Activated T-cell treated with anti-CD3 and anti-CD28 coated beads, Interleukin-2, amount 50 U/mL, for 48 hours (primary cell): ENCODE data around the gene TCP11L2.
"Not testable (repeated sequence)": the region's sequence is repeated elsewhere in the genome, so short reads cannot be mapped to it uniquely, and the experiment has no call there.

Experiments
- DNase-seq, 2 experiments: peaks; one replicate each; pipeline ENCODE4 v3.0.0-alpha.2; 2020

The TCP11L2 gene

DNA sequence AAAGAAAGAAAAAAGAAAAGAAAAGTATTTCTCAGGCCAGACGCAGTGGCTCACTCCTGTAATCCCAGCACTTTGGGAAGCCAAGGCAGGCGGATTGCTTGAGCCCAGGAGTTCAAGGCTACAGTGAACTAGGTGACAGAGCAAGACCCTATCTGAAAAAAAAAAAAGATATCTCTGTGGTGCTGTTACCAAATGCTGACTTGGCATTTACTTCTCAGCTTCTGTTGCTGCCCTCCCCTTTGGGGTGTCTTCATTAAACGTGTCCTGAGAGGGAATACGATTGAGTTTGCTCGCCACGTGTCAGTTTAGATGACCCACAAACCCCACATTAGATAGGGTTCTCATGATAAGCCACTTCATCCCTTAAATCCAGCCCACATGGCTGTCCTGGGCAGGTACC lies 50.6 kb downstream of the TCP11L2 start:
- DNase-seq, result no peak

DNA sequence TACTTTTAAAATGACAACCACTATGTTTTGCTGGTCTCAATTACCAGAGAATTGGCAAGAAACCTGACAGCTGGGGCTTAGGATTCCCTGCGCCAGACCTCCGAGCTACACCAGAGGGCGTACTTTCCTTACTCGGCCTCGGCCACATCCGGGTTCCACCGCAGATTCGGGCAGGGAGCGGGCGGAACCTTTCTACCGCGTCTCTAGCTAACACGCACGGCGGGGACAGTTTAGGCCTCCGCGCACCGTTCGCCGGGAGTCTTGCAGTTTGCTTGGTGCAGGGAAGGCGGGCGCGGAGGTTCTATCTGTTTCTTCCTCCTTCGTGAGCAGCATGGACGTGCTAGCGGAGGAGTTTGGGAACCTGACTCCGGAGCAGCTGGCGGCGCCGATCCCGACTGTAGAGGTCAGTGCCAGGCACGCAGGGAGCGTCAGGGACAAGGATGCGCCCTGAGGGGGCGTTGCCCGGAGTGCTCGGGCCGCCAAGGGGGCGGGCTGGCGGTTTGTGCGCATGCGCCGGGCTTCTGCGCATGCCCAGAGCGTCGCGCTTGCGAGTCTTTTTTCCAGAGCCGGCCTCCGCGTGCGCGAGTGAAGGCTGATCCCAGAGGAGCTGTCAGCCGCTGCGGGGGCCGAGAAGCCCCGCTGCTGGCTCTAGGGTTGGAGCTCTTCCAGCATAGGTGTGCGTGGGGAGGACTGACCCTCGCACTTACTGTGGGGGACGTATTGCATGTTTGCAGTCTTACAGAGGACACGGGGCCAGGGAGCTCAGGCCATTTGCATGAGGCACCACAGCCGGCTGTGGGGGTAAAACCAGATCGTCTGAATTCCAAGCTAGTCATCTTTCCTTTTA lies 55.2 kb downstream of the TCP11L2 start, which contains the start of gene POLR3B:
Gene POLR3B (plus strand): TSS at position 200 of the 847 bp plus-strand sequence. CDS start 132 bp downstream, at position 332.
- peak; percentile 97 to 98 for DNase-seq

DNA sequence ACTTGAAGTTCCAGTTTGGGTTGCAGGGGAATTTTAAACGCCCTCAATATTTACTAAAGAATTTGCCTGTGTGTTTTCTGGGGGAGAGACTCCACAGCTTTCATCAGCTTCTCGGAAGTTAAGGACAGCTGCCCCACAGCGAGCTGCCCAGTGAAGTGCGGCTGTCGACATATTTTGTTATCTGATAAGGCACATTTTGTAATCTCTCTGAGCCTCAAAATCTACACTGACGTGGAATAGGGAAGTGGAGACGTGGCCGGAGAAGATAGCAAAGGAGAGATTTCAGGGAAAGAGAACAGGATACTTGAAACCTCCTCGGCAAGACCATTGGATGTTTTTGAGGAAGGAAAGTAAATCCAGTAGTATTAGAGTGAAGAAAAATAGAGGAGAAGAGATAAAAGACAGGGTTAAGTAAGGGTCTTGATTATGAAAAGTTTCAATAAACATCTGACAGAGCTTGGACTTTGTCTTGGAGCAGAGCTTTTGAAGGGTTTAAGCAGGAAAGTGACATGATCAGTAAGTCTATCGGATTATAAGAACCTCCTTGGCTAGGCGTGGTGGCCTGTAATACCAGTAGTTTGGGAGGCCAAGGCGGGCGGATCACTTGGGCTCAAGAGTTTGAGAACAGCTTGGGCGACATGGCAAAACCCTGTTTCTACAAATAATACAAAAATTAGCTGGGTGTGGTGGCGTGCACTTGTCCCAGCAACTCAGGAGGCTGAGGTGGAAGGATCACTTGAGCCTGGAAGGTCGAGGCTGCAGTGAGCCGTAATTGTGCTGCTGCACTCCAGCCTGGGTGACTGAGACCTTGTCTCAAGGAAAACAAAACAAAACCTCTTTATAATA lies 56.1 kb downstream of the TCP11L2 start:
- DNase-seq, result no peak

DNA sequence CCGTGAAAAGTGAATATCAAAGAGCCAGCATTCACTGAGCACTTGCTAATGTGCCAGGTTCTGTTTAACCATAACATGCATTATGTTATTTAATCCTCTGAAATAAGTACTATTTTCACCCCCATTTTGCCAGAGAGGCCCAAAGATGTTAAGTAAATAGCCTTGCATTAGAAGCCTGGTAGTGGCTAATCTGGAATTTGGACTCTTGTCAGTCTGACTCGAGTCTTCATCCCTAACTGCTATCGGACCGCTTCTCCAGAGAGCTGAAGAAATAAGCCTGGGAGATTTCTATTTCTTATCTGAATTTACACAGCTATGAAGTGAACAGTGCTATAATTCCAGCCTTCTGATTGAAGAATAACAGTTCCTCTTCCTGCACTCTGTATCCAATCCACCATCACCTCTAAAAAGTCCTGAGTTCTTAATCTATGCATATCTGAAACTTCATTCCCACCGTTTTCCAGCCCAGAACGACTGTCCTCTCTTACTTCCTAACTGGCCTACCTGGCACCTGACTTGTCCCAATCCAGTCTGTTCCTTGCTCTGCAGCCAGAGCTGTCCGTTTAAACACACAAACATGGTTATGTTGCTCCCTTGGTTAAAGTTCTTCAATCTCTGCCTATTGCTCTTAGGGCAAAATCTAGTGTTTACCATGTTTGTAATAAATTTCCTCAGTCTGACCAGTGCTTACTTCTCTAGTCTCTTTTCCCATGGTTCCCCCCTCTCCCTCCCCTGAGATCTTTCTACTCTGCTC lies 57.3 kb downstream of the TCP11L2 start:
- no peak for DNase-seq

DNA sequence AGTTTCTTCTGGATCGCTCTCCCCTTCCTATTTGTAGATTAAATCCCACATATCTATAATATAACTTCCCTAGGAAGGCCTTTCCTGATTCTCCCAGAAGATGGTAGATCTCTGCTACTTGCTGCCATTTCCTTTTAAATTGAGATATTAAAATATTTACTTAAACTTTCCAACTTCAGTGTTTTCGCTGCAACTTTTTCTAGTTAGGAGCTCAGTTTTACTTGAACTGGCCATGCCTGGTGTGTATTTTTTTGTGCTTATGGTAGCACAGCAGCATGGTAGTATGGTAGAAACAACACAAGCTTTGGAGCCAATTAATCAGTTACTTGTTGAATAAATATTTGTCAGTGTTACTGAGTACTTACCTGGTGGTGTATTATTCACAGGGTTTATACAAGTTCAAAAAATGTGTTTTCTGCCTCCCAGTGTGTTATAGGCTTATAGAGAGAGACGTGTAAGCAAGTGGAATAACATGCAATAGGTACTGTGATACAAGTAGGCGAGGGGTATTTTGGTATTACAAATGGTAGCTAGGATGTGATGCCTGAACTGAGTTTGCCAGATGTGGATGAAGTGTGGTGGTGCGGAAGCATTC lies 58.0 kb downstream of the TCP11L2 start:
- DNase-seq, result no peak

DNA sequence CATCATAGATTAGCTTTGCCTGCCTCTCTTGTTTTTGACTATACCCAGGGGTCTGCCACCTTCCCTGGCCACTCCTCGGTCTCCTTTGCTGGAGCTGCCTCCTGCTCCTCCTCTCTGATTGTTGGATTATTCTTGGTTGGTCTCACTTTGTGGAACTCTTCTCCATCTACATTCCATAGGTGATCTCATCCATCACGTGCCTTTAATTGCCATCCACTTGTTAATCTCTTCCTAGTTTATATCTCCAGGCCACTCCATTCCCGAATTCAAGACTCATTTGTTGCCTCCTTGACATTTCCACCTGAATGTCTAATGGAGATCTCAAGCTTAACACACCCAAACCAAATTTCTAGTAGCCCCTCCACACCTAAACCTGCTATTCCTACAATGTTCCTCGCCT lies 60.4 kb downstream of the TCP11L2 start:
- DNase-seq, result no peak

DNA sequence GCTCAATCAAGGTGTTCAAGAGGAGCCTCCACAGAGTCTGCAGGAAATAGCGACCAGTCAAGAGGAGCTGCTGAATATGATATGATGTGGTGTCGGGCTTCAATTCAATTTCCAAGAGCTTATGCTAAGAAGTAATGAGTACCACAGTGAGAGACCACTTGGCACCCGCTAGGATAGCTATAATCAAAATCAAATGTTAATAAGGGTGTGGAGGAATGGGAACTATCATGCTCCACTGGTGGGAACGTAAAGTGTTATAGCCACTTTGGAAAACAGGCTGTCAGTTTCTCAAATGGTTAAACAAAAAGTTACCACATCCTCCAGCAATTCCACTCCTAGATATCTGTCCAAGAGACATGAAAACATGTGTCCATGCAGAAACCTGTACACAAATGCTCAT lies 61.7 kb downstream of the TCP11L2 start:
- no peak for DNase-seq

DNA sequence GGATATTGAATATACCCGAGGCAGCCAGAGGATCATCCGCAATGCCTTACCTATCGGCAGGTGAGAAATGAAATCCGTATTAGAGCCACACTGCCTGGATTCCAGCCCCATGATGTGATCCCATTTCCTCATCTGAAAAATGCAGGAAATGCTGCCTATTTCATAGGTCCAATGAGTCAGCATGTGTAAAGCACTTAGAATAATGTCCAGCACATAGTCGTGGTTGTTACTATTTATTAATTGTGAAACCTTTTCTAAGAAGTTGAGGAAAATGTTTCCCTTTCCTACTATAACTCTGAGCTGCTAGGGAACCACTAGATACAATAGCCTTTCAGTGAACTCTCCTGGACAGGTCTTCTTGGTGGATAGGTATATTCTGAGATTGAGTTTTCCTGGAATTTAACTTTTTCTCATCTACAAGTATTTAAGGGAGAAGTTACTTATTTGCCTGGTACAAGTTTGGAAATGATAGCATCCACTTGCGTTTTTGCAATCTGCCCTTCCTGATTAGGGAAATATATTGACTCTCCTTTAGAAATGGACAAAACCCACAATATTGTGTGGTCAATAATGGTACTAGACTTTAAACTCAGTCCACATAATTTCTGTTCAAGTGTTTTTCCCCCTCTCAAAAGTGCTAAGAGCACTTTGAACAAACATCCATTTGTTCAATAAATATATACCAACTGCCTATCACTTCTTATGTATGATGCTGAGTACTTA lies 67.3 kb downstream of the TCP11L2 start:
- DNase-seq, result no peak

DNA sequence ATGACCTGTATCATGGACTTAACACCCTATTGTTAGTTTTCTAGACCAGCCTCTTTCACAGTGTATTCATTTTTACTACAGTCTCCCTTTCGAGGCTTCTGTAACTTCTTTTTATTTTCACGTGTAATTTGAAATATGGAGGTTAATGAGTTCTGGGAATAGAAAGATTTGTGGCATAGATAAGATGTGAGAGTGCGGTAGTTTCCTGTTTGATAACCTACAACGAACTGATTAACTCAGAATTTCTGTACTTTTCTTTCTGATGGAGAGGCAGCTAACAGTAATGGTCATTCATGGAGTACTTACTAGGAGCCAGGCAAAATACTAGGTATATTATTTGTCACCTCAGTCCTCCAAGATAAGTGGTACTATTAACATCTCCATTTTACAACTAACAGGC lies 76.3 kb downstream of the TCP11L2 start:
- no peak for DNase-seq

DNA sequence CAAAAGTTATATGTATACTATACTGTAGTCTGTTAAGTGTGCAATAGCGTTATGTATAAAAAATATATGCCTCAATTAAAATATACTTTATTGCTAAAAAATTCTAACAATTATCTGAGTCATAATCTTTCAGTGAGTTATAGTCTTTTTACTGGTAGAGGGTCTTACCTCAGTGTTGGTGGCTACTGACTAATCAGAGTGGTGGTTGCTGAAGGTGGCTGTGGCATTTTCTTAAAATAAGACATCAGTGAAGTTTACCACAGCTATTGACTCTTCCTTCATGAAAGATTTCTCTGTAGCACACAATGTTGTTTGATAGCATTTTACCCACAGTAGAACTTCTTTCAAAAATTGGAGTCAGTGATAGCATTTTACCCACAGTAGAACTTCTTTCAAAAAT lies 78.4 kb downstream of the TCP11L2 start:
- DNase-seq, result no peak

DNA sequence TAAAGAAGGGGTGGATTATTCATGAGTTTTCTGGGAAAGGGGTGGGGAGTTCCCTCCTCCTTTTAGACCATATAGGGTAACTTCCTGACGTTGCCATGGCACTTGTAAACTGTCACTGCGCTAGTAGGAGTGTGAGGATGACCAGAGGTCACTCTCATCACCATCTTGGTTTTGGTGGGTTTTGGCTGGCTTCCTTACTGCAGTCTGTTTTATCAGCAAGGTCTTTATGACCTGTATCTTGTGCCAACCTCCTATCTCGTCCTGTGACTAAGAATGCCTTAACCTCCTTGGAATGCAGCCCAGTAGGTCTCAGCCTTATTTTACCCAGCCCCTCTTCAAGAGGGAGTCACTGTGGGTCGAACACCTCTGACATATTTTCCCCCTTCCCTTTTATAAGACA lies 79.3 kb downstream of the TCP11L2 start:
- not testable (repeated sequence) for DNase-seq

DNA sequence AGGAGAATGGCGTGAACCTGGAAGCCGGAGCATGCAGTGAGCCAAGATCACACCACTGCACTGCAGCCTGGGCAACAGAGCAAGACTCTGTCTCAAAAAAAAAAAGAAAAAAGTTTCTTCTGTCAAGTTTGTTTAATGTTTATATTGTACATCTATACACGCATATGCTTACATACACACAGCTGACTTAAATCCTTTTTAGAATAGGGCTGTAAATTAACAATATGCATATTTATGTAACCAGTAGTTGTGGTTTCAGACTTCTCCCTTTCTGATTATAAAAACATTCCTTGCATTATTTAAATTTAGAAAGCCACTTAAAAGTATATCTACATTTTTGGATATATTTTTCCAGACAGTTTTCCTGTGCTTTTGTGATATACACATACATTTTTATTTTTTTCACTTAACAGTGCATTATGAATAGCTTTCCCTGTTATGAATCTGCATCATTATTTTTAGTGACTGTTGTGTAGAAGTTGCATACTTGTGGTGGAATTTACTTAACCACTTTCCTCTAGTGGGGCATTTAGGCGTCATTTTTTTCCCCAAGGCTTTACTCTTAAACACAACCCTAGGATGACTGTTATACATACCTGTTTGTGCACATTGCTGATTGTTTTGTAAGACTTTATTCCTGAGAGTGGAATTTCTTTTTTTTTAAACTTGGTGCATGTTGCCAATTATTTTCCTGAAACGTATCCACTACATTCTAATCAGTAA lies 84.4 kb downstream of the TCP11L2 start:
- DNase-seq, result no peak

DNA sequence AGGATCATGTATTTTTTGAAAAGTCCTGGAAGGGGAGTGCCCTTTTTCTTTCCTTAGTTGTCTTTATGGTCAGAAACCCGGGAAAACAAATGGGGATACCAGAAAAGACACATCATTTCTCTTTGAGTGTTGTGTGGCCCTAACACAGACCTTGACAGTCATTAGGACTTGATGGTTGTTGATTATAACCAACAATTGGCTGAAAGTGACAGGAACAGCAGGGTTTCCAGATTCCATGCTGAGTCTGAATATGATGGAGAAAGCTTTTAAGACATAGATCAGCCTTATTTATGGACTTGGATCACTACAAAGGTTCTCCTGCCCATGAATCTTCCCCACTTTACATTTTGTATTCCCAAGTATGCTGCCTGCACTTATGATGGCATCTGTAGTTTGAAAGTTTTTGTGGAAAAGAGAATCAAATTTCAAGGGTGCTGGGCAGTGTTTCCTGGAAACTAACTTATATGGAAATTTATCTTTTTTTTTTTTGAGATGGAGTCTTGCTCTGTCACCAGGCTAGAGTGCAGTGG lies 85.4 kb downstream of the TCP11L2 start:
- DNase-seq, result no peak

DNA sequence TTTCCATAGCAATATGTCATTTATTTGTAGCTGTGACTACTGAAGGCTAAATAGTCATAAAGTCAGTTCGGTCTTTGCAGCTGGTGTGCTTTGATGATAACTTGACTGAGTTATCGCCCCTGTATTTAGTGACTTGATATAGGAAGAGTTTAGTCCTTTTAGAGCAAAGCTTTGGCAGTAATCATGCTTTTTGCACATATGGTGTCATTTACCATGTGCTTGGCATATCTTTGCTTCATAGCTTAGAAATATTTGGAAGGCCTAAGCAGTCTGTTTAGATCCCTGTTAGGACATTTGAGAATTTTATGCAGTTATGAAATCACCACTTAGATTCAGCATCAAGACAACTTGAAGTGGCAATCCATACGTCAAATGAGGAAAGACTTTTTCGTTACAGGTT lies 86.6 kb downstream of the TCP11L2 start:
- DNase-seq, result no peak

DNA sequence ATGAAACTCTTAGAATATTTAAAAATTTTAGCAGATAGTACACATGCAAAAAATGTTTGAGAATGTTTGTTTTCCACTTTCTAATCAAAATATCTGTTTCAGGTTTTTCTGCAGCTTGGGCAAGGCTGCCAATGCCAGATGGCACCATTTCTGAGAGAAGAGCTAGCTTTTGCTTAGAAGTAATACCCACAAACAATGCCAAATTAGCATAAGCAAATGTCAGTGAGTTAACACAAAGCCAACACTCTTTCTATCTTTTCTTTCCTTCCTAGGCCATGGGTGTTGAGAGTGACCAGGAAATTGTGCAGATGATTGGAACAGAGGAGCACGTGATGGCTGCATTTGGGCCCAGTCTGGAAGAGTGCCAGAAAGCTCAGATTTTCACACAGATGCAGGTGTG lies 90.2 kb downstream of the TCP11L2 start:
- DNase-seq, result no peak
